ENCODE results near the gene KIF1A. TPM values are rescaled to one million over a fixed set of nuclear protein-coding genes. Genes with fewer than 3 reads are reported as not detected.

Gene KIF1A
- total RNA-seq, 1 donor from 2014 or later: 0.37 TPM

DNA sequence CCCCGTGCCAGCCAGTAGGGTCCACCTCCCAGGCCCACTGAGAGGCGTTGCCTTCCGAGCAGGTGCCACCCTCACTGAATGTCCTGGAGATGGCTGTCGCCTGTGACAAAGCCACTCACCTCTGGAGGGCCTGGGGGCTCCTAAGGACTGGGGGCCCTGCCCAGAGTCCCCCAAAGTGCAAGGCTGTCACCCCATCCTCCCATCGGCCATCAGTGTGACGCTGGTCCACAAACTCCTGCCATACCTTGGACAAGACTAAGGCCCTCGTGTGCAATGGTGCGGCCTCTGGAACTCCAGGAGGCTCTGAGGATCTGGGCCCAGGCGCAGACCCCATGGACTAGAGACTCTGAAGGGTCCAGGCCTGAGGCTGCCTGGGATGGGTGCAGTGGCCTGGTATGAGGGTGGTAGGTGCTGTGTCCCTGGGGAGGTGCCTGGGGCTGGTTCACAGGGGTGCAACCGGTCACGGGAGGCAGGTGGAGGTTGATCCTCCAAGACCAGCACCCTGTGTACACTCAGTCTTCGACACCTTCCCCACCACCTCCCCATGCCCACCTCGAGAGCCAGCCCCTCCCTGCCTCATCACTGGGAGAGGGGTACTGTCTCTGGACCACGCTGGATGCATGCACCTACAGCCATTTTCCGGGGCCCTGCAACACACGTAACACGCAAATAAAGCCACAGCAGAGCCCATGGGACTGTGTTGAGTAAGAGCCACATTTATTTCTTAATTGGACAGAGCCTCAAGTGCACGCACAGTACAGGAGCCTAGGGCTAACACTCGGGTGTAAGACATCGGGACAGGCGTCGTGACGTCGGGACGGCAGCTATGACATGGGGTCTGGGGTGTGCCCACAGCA is 106.7 kb downstream of the KIF1A start:
- Mint-ChIP-seq H3K4me3 (no peak overlapping the region), H3K9me3 (no peaks in the 10 kb centered on the region), H3K27me3 (peaks cover 12% of the 10 kb centered on the region), H3K36me3 (ENCODE audit: low read depth) (no peaks in the 10 kb centered on the region), H3K4me1 (no peaks in the 10 kb centered on the region), H3K27ac (no peak overlapping the region)
- intact Hi-C loops (cut with micrococcal nuclease): no loop called here
- DNase-seq: no peak

DNA sequence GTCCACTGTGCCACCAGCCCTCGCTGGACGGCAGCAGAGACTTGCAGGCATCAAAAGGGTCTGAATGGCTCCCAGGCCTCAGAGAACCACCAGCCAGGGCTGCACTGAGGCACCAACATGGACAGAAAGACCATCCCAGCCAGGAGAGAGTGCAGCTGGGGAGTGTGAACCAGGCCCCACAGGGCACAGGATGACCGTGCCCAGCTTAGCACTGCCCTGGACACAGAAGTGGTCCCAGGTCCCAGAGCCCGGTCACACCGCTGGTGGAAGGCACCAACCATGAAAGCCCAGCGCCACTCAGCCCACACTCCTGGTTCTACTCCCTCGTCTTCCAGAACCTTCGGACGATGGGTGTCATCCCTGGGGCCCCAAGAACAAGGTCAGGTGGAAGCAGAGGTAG is 107.9 kb downstream of the KIF1A start:
- Mint-ChIP-seq H3K27me3 (peaks cover 19% of the 10 kb centered on the region), H3K36me3 (ENCODE audit: low read depth) (no peaks in the 10 kb centered on the region)
- intact Hi-C loops (cut with micrococcal nuclease): no loop called here

DNA sequence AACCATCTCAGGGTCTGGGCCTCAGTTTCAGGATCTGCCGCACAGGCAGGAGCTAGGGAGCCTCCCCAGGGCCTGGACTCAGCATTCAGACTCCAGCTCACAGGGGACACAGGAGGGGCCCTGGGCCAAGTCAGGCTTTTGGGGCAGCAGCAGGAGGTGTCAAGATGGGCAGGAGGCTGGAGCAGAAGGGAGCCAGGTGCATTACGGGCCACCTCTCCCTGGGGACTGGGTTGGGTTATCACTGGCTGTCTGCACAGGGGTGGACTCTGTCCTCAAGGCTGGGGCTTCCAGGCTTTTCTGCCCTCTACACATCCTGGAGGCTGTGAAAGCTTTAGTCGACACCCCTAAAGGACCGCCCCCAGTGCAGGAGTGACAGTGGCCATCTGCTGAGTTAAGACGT is 108.3 kb downstream of the KIF1A start:
- DNase-seq: no peak
- no peaks in the 10 kb centered on the region for H3K4me1 Mint-ChIP-seq
- no peak overlapping the region for H3K27ac Mint-ChIP-seq
- H3K27me3 Mint-ChIP-seq: peaks cover 21% of the 10 kb centered on the region
- no peaks in the 10 kb centered on the region for H3K9me3 Mint-ChIP-seq
- no peaks in the 10 kb centered on the region for H3K36me3 Mint-ChIP-seq (ENCODE audit: low read depth)
- intact Hi-C loops (cut with micrococcal nuclease): no loop called here
- no peak overlapping the region for H3K4me3 Mint-ChIP-seq

More for the DNA sequence above, 107.9 kb downstream of the KIF1A start:
- Mint-ChIP-seq H3K9me3 (no peaks in the 10 kb centered on the region), H3K27ac (no peak overlapping the region), H3K4me3 (no peak overlapping the region), H3K4me1 (no peaks in the 10 kb centered on the region)
- no peak for DNase-seq

DNA sequence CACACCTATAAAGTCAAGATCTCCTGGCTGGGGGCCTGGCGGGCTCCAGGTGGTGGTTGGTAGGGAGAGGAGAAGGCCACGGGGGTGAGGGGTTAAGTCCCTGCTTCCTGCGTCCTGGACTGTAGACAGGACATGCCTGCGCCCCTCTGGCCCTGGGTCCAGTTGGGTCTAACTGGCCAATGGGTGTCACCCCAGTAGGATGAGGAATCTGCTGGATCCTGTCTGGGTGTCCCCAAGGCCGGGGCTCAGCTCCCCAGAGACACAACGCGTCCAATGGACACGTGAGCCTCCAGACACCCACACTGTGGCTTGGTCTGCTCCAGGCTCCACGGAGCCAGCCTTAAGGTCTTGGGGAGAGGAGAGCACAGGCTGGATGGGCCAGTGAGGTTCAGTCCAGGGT is 108.7 kb downstream of the KIF1A start:
- no peak overlapping the region for H3K4me3 Mint-ChIP-seq
- H3K36me3 Mint-ChIP-seq (ENCODE audit: low read depth): no peaks in the 10 kb centered on the region
- intact Hi-C loops (cut with micrococcal nuclease): no loop called here
- DNase-seq: no peak
- peaks cover 23% of the 10 kb centered on the region for H3K27me3 Mint-ChIP-seq
- no peaks in the 10 kb centered on the region for H3K9me3 Mint-ChIP-seq
- no peaks in the 10 kb centered on the region for H3K4me1 Mint-ChIP-seq
- no peak overlapping the region for H3K27ac Mint-ChIP-seq

DNA sequence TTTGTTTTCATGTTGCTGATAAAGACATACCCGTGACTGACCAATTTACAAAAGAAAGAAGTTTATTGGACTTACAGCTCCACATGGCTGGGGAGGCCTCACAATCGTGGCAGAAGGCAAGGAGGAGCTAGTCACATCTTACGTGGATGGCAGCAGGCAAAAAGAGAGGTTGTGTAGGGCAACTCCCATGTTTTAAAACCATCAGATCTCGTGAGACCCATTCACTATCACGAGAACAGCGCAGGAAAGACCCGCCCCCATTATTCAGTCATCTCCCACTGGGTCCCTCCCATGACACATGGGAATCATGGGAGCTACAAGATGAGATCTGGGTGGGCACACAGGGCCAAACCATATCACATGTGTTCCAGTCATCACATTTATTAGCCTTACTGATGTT is 111.6 kb downstream of the KIF1A start:
- Mint-ChIP-seq H3K9me3 (no peaks in the 10 kb centered on the region), H3K36me3 (ENCODE audit: low read depth) (no peaks in the 10 kb centered on the region), H3K4me3 (no peak overlapping the region), H3K4me1 (peaks cover 13% of the 10 kb centered on the region), H3K27me3 (peaks cover 32% of the 10 kb centered on the region), H3K27ac (no peak overlapping the region)
- intact Hi-C loops (cut with micrococcal nuclease): loop anchor here (10.0 kb wide), 2 partner anchors 124 to 194 kb away; partner anchors contain the start of gene CAPN10
- DNase-seq: no peak

DNA sequence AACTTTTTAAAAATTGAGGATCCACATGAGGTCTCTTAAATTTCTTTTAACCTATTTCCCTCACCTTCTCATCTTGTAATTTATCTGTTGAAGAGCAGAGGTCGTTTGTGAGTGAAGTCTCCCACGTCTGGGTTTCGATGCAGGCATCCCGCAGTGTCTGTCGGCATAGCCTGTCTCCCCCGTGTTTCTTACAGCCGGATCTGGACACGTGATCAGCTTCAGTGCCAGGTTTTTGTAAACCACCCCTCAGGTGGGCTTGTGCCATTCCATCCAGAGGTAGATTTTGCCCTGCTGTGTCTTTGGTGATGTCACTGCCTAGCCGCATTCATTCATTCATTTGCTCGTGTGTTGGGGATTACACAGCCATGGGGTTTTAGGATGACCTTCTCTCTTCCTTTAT is 112.2 kb downstream of the KIF1A start:
- H3K36me3 Mint-ChIP-seq (ENCODE audit: low read depth): no peaks in the 10 kb centered on the region
- DNase-seq: no peak
- H3K9me3 Mint-ChIP-seq: no peaks in the 10 kb centered on the region
- peaks cover 15% of the 10 kb centered on the region for H3K4me1 Mint-ChIP-seq
- H3K27me3 Mint-ChIP-seq: peaks cover 37% of the 10 kb centered on the region
- no peak overlapping the region for H3K27ac Mint-ChIP-seq
- intact Hi-C loops (cut with micrococcal nuclease): loop anchor here (10.0 kb wide), 2 partner anchors 123 to 193 kb away; partner anchors contain the start of gene CAPN10
- H3K4me3 Mint-ChIP-seq: no peak overlapping the region

DNA sequence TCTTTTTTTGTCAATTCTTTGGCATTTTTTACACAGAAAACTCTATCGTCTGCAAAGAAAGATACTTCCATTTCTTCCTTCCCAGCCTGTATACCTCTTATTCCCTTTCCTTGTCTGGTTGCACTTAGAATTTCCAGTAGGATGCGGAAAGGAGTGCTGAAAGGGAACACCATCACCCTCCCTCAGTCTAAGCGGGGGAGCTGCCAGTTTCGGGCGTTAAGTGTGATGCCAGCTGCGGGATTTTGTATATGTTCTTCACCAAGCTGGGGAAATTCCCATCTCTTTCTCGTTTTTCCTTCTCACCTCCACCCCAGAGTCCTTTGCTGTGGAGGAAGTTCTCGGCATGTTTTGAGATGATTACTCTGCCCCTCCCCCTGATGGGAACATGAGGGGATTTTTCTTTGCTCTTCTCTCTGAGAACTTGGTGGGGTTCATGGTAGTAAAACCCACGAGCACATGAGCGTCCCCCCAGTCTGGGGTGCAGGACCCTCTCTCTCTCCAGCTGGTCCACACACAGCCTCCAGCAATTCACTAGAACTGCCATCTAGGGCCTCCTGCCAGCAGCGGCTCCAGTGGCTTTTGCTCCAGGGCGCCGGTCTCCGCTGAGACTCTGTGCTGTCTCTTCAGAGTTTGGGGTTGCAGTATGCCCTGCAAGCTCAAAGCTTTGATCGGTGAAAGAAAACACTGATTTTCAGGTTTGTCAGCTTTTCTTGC is 112.8 kb downstream of the KIF1A start:
- Mint-ChIP-seq H3K27me3 (peaks cover 38% of the 10 kb centered on the region), H3K9me3 (no peaks in the 10 kb centered on the region), H3K27ac (no peak overlapping the region), H3K4me3 (no peak overlapping the region), H3K4me1 (peaks cover 15% of the 10 kb centered on the region), H3K36me3 (ENCODE audit: low read depth) (no peaks in the 10 kb centered on the region)
- no peak for DNase-seq
- intact Hi-C loops (cut with micrococcal nuclease): loop anchor here (10.0 kb wide), 2 partner anchors 122 to 192 kb away; partner anchors contain the start of gene CAPN10

DNA sequence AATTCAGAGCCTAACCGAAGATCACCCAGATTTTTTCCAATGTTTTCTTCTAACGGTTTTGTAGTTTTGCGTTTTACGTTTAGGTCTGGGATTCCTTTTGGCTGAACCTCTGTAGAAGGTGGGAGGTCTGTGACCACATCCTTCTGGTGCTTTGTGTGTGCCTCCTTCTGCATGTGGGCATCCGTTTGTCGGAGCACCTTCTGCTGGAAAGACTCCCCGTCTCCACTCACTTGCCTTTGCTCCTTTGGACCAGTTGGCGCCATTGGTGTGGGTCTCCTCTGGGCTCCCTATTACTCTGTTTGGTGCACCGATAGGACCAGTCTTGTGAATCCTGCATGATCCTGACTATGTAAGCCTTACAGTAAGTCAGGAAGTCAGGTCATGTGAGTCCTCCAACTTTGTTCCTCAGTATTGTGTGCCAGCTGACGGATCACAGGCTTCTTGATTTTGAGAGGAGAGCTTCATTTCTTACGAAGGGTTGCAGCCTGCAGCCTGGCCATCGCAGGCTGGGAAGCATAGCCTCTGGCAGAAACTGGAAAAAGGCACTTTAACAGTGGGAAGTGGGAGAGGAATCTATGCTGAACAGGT is 114.7 kb downstream of the KIF1A start:
- intact Hi-C loops (cut with micrococcal nuclease): loop anchor here (10.0 kb wide), 2 partner anchors 120 to 190 kb away; partner anchors contain the start of gene CAPN10
- Mint-ChIP-seq H3K36me3 (ENCODE audit: low read depth) (no peaks in the 10 kb centered on the region), H3K4me3 (peak overlapping the region; percentile 33), H3K27ac (no peak overlapping the region), H3K9me3 (no peaks in the 10 kb centered on the region), H3K27me3 (peaks cover 38% of the 10 kb centered on the region), H3K4me1 (peaks cover 15% of the 10 kb centered on the region)
- peak; percentile 68 for DNase-seq

DNA sequence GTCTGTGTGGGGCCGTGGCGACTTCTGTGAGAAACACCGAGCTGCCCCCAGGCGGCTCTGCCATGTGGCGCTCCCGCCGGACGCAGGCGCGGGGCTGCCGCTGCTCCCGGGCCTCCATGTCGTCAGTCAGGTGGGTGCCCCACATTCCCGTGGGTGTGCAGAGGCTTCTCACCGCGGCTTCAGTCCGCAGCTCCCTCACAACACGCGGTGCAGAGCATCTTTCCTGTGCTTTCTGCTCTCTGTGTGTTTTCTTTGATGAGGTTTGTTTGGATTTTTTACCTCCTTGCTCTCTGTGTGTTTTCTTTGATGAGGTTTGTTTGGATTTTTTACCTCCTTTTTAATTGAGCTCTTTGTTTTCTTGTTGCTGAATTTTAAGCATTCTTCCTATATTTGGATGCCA is 115.4 kb downstream of the KIF1A start:
- peaks cover 38% of the 10 kb centered on the region for H3K27me3 Mint-ChIP-seq
- H3K36me3 Mint-ChIP-seq (ENCODE audit: low read depth): no peaks in the 10 kb centered on the region
- H3K27ac Mint-ChIP-seq: no peak overlapping the region
- peak overlapping the region; percentile 33 for H3K4me3 Mint-ChIP-seq
- intact Hi-C loops (cut with micrococcal nuclease): loop anchor here (10.0 kb wide), 2 partner anchors 120 to 190 kb away; partner anchors contain the start of gene CAPN10
- DNase-seq: peak; percentile 75
- H3K9me3 Mint-ChIP-seq: no peaks in the 10 kb centered on the region
- peaks cover 15% of the 10 kb centered on the region for H3K4me1 Mint-ChIP-seq

DNA sequence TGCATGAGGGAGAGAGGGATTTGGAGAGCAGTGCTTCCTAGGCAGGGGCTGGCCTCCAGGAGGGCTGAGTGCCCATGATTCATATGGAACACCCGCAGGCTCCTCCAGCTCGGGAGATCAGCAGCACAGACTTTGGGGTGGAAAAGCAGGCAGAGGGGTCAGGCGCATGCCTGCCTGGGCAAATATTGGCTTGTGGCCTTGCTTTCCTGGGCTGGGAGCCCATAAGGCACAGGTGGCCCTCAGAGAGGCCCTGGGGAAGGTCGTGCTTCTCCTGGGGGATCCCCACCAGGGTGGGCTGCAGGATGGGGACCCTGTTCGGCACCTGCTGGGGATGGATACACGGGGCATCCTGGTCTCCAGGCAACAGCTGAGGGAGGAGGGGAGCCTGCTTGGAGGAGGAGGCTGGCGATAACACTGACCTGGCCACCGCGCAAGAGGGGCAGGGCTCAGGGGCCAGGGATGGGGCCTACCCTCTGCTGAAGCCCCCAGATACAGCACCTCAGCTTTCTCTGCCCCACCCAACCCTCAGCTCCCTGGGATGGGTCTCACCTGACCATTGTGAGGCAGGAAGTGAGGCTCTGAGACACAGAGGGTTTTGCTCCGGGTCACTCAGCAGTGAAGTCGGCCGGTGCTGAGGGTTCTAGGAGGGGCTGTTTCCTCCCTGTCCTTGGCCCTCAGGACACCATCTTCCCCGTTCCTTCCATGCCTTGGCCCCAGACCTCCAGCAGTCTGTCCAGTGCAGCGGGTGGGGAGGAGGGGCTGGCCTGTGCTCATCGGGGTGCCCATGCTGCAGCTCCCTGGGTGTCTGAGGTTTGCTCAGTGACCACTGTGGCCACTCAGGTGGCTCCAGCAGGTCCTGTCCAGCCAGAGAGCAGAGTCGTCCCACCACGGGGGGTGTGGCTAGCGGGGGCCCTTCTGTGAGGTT is 116.3 kb downstream of the KIF1A start:
- Mint-ChIP-seq H3K4me1 (peaks cover 15% of the 10 kb centered on the region), H3K36me3 (ENCODE audit: low read depth) (no peaks in the 10 kb centered on the region), H3K4me3 (no peak overlapping the region), H3K27me3 (peaks cover 30% of the 10 kb centered on the region), H3K9me3 (no peaks in the 10 kb centered on the region), H3K27ac (no peak overlapping the region)
- intact Hi-C loops (cut with micrococcal nuclease): loop anchor here (10.0 kb wide), 2 partner anchors 119 to 189 kb away; partner anchors contain the start of gene CAPN10
- DNase-seq: no peak

DNA sequence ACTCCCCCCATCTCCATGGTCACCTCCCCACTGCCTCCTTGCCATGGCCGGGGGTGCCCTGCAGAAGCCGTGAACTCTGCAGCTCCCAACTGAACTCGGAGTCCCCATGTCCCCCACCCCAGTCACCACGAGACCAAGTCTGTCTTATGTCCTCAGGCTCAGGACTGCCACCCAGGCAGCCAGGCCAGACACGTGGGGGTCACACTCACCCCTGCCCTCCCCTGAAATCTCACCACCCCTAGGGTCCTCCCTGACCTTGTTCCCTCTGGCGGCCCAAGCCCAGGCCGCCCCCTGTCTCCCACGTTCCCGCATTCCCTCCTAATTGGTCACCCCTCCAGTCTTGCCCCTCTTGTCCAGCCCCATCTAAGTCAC is 117.4 kb downstream of the KIF1A start:
- Mint-ChIP-seq H3K4me3 (no peak overlapping the region), H3K4me1 (peaks cover 15% of the 10 kb centered on the region), H3K27ac (no peak overlapping the region), H3K36me3 (ENCODE audit: low read depth) (no peaks in the 10 kb centered on the region), H3K27me3 (peaks cover 23% of the 10 kb centered on the region), H3K9me3 (no peaks in the 10 kb centered on the region)
- no peak for DNase-seq
- intact Hi-C loops (cut with micrococcal nuclease): loop anchor here (10.0 kb wide), 2 partner anchors 118 to 188 kb away; partner anchors contain the start of gene CAPN10

DNA sequence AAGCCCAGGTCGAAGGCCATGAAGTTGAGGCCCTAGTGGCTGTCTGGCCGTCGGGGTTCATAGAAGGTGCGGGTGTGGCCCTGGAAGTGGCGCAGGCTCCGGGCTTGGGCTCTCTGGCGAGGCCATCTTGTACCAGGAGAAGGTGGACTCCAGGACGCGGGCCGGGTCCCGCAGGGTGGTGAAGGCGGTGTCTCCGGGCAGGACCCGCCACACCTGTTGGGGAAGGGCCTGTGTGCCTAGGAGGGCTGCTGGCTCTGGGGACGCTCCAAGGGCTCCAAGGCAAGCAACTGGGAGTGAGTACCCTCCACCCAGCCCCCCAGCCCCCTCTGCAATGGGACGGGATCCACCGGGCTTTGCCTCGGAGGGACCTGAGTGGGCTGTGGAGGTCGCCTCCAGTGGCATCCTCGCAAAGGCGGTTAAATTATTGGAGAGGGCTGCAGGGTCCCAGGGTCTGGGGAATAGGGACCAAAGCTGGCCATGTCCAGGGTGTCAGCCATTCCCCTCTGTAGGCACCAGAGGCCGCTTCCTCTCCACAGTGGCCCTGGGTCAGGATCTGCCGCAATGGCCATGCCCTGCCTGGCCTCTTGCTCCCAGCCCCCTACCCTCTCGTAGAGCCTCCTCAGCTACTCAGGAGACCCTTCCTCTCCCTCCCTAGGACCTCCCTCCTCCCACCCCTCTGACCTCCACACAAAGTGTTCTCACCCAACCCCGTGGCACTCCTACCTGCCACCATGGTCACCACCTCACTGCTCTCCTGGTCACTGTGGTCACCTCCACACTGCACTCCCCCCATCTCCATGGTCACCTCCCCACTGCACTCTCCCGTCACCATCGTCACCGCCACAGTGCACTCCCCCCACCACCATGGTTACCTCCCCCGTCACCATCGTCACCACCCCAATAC is 118.0 kb downstream of the KIF1A start:
- H3K4me1 Mint-ChIP-seq: peaks cover 15% of the 10 kb centered on the region
- intact Hi-C loops (cut with micrococcal nuclease): loop anchor here (10.0 kb wide), 2 partner anchors 117 to 187 kb away; partner anchors contain the start of gene CAPN10
- no peaks in the 10 kb centered on the region for H3K9me3 Mint-ChIP-seq
- H3K27ac Mint-ChIP-seq: no peak overlapping the region
- no peaks in the 10 kb centered on the region for H3K36me3 Mint-ChIP-seq (ENCODE audit: low read depth)
- H3K27me3 Mint-ChIP-seq: peaks cover 18% of the 10 kb centered on the region
- DNase-seq: no peak
- no peak overlapping the region for H3K4me3 Mint-ChIP-seq

All from activated CD4-positive, alpha-beta T cell treated with anti-CD3 and anti-CD28 coated beads, Interleukin-2, amount 10 ng/mL, durations not matched to agents 24 days and 14 days (primary cell).